Calu3 (cell line): ENCODE results near the gene ZPR1. TPM values are rescaled to one million over a fixed set of nuclear protein-coding genes. Genes with fewer than 3 reads are reported as not detected.

Source experiments
- BruUV-seq: library from RNA; stranded (reverse); fragments of 400-500 nt; replicated peaks from 2 replicates; lab custom pipeline; 2021; lab: Mats Ljungman, UMichigan
- CTCF ChIA-PET: fragments of 300-600 bp; sonication (Branson Sonifier 250); formaldehyde crosslinking; loops from one replicate; lab custom pipeline; 2022; ENCODE audit warnings: antibody characterized with exemption; lab: Charles Lee
- DNase-seq: peaks from one replicate; pipeline ENCODE4 v3.0.0; 2022
- H3K27ac Mint-ChIP-seq: one replicate; pipeline ENCODE4 v1.8.0; 2022; ENCODE audit warnings: mixed read lengths; ENCODE audit not compliant: unreplicated experiment
- H3K27me3 Mint-ChIP-seq: one replicate; pipeline ENCODE4 v1.8.0; 2022; ENCODE audit warnings: mixed read lengths; ENCODE audit not compliant: unreplicated experiment
- H3K36me3 Mint-ChIP-seq: one replicate; pipeline ENCODE4 v1.8.0; 2022; ENCODE audit warnings: mild to moderate bottlenecking, moderate library complexity, mixed read lengths; ENCODE audit not compliant: insufficient read depth, unreplicated experiment
- H3K4me1 Mint-ChIP-seq: one replicate; pipeline ENCODE4 v1.8.0; 2022; ENCODE audit warnings: mild to moderate bottlenecking, low read depth, mixed read lengths; ENCODE audit not compliant: unreplicated experiment
- H3K4me3 Mint-ChIP-seq: one replicate; pipeline ENCODE4 v1.8.0; 2022; ENCODE audit warnings: mild to moderate bottlenecking, low read depth, moderate library complexity, mixed read lengths; ENCODE audit not compliant: unreplicated experiment
- H3K9me3 Mint-ChIP-seq: one replicate; pipeline ENCODE4 v1.8.0; 2022; ENCODE audit warnings: low read depth, mixed read lengths; ENCODE audit not compliant: unreplicated experiment
- intact Hi-C: fragments of 100-400 bp; cut with micrococcal nuclease; formaldehyde crosslinking; loops from one replicate; pipeline ENCODE4 v1.10.0; 2022; ENCODE audit not compliant: unreplicated experiment
- total RNA-seq: library from RNA; stranded (reverse); gene quantifications from 2 replicates; pipeline ENCODE4 v1.2.3, GENCODE V29; 2022
- TF ChIP-seq, protein P1 (sequence below): fragments of 200-600 bp; IDR thresholded peaks from one replicate; pipeline ENCODE4 v1.8.0; 2022; ENCODE audit warnings: antibody characterized with exemption; ENCODE audit not compliant: unreplicated experiment

Gene ZPR1
- total RNA-seq, 1 experiment from 2014 or later = 34.5 TPM

DNA sequence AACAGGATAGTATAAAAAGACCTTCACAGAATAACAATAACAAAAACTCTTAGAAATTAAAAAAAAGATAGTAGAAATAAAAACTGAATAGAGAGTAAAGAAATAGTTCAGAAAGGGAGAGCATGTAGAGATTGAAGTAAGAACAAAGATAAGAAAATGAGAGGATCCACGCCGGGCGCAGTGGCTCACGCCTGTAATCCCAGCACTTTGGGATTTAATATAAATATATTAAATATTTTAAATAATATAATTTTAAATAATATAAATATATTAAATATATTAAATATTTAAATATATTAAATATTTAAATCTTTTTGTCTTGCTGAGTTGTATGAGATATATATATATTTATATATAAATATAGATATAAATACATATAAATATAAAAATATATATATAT lies 24.3 kb upstream of the ZPR1 start:
- Mint-ChIP-seq H3K36me3 (peaks cover 5% of the 10 kb centered on the region), H3K4me3 (no peak overlapping the region), H3K27ac (no peak overlapping the region), H3K9me3 (no peaks in the 10 kb centered on the region), H3K4me1 (peaks cover 8% of the 10 kb centered on the region), H3K27me3 (peaks cover 23% of the 10 kb centered on the region)
- no TSS peak for BruUV-seq
- CTCF ChIA-PET = no interaction called here
- intact Hi-C loops = no loop called here
- DNase-seq = no peak
- TF ChIP-seq, protein P1, sequence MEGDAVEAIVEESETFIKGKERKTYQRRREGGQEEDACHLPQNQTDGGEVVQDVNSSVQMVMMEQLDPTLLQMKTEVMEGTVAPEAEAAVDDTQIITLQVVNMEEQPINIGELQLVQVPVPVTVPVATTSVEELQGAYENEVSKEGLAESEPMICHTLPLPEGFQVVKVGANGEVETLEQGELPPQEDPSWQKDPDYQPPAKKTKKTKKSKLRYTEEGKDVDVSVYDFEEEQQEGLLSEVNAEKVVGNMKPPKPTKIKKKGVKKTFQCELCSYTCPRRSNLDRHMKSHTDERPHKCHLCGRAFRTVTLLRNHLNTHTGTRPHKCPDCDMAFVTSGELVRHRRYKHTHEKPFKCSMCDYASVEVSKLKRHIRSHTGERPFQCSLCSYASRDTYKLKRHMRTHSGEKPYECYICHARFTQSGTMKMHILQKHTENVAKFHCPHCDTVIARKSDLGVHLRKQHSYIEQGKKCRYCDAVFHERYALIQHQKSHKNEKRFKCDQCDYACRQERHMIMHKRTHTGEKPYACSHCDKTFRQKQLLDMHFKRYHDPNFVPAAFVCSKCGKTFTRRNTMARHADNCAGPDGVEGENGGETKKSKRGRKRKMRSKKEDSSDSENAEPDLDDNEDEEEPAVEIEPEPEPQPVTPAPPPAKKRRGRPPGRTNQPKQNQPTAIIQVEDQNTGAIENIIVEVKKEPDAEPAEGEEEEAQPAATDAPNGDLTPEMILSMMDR = no peak

DNA sequence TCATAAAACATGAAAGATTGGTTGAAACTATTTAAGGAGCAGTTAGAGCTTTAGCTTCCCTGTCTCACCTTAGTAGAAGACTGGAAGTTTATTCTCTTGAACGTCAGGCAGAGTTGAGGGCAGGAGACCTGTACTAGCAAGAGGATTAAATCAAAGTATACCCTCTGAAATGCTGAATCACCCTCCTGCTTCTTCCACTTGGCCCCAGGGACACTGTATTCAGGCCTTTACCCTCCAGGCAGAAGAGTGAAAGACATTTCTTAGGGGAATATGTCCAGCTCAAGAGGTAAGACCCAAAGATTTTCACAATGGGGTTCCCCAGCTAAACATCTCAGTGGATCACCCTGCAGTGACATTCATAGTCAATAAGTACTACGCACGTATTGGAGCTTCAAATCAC lies 23.4 kb upstream of the ZPR1 start:
- peaks cover 8% of the 10 kb centered on the region for H3K4me1 Mint-ChIP-seq
- no peak overlapping the region for H3K27ac Mint-ChIP-seq
- CTCF ChIA-PET = interaction anchor here (0.7 kb wide), 1 partner anchor 79 kb away, joined by 5 read pairs; no protein-coding TSS in a partner anchor
- no TSS peak for BruUV-seq
- peaks cover 20% of the 10 kb centered on the region for H3K27me3 Mint-ChIP-seq
- TF ChIP-seq, protein P1 = no peak
- no peak for DNase-seq
- H3K4me3 Mint-ChIP-seq = no peak overlapping the region
- intact Hi-C loops = no loop called here
- no peaks in the 10 kb centered on the region for H3K9me3 Mint-ChIP-seq
- H3K36me3 Mint-ChIP-seq = peaks cover 5% of the 10 kb centered on the region

DNA sequence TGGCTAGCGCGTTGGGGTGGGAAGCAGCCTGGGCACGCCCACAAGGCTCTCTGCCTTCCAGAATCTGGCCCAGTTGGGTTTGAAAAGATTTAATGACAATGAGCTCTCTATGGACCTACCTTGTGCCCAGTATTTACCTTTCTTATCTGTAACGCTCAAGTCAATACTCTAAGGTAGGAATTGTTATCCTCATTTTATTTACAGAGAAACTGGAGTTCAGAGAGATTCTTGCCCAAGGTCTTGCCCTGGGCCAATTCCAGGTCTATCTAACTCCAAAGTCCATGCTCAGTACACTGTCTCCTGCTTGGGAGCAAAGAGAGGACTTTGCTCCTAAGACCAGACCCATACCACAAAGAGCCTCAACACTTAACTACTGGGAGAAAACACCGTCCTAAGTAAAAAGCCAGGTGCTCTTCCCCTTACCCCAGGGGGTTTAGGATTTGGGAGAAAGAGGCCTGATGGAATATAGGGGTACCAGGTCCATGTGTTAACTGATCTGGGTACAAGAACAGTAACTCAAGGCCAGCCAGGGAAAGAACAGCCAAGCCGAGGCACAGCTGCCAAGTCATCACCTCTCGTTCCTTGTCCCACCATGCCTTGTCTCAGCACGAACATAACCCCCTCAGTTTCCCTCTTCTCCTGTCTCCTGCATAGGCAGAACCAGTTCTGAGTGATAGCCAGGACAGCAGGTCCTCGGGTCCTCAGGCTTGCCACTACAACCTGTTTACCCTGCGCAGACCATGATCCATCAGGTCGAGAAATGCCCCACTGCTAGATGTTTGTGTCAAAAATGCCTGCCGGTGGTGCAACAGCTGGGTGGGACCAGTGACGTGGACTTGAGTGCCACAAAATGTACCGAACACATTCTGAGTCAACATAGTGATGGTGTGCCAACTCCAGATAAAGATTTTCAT lies 20.7 kb upstream of the ZPR1 start:
- no peaks in the 10 kb centered on the region for H3K36me3 Mint-ChIP-seq

DNA sequence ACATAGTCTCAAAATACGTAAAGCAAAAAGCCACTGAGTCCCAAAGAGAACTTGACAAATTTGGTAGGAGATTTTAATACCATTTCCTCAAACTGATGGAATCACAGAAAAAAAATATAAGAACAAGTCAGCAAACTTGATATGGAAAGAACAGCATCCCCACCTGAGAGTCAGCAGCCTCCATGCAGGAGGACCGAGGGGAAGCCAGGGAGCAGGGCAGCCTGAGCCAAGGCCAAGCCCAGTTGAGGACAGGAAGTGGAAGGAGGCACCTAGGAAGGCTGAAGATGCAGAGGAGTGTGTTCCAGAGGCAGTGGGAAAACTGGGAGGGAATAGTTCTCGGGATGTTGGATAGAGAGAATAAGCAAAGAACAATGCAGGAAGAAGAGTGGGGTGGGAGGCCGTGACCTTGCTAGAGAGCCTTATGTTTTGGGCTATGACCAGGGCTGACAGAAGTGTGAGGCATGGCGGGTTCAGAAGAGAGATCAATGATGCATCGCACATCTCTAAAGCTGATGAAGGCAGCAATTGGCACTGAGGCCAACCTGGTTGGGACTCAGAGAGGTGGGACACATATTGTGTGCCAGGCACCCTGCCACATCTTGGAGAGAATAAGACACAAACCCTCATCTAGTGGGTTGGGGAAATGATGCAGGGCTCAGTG lies 19.9 kb upstream of the ZPR1 start:
- peaks cover 8% of the 10 kb centered on the region for H3K4me1 Mint-ChIP-seq
- no peaks in the 10 kb centered on the region for H3K9me3 Mint-ChIP-seq
- no peak for DNase-seq
- H3K36me3 Mint-ChIP-seq = no peaks in the 10 kb centered on the region
- intact Hi-C loops = no loop called here
- no peak overlapping the region for H3K4me3 Mint-ChIP-seq
- peaks cover 12% of the 10 kb centered on the region for H3K27me3 Mint-ChIP-seq
- BruUV-seq = no TSS peak
- TF ChIP-seq, protein P1 = no peak
- H3K27ac Mint-ChIP-seq = no peak overlapping the region
- CTCF ChIA-PET = interaction anchor here (0.7 kb wide), 1 partner anchor 371 kb away, joined by 3 read pairs; the partner anchor contains the start of gene SIDT2

More for the DNA sequence above, 20.7 kb upstream of the ZPR1 start:
- Mint-ChIP-seq H3K4me3 (no peak overlapping the region), H3K4me1 (peaks cover 8% of the 10 kb centered on the region), H3K27ac (no peak overlapping the region), H3K9me3 (no peaks in the 10 kb centered on the region), H3K27me3 (peaks cover 10% of the 10 kb centered on the region)
- DNase-seq = no peak
- intact Hi-C loops = no loop called here
- CTCF ChIA-PET = interaction anchor here (0.7 kb wide), 1 partner anchor 370 kb away, joined by 3 read pairs; the partner anchor contains the start of gene SIDT2
- BruUV-seq = no TSS peak
- TF ChIP-seq, protein P1 = no peak
